ENCODE results near the gene ZG16B.

- TF ChIP-seq EZH2phosphoT487 (IDR thresholded peaks at IDR 0.05; ENCODE audit: low read depth) (no peak), CTCF (IDR thresholded peaks at IDR 0.05; ENCODE audit: low read depth, low read length) (no peak)
These were observed 27.5 kb downstream of the ZG16B start, which contains the start of gene PRSS22 for GRCh38 chr16:2857451-2858244.
